Effector memory CD4-positive, alpha-beta T cell (primary cell): ENCODE data around the gene CNTN4.

Experiments
- DNase-seq, 3 donors: peaks; one replicate each; pipeline ENCODE4 v3.0.0-alpha.2; 2020
- H3K27ac ChIP-seq: 2 replicates; pipeline ENCODE4 v1.7.0; 2013; ENCODE audit warnings: mild to moderate bottlenecking, low read length, moderate library complexity; ENCODE audit not compliant: insufficient read depth, poor library complexity, severe bottlenecking
- H3K27me3 ChIP-seq: replicated peaks from 2 replicates; pipeline ENCODE4 v1.7.0; 2013; ENCODE audit warnings: mild to moderate bottlenecking, low read length; ENCODE audit not compliant: insufficient read depth, control insufficient read depth, poor library complexity, severe bottlenecking
- H3K36me3 ChIP-seq: 2 replicates; pipeline ENCODE4 v1.7.0; 2013; ENCODE audit warnings: mild to moderate bottlenecking, low read length, moderate library complexity; ENCODE audit not compliant: control insufficient read depth, insufficient read depth
- H3K4me1 ChIP-seq: 2 replicates; pipeline ENCODE4 v1.7.0; 2013; ENCODE audit warnings: low read length, mild to moderate bottlenecking; ENCODE audit not compliant: control insufficient read depth, insufficient read depth, poor library complexity, severe bottlenecking
- H3K4me3 ChIP-seq: 2 replicates; pipeline ENCODE4 v1.7.0; 2013; ENCODE audit warnings: low read length, low read depth, mild to moderate bottlenecking; ENCODE audit not compliant: insufficient read depth, poor library complexity, severe bottlenecking
- H3K9me3 ChIP-seq: 2 replicates; pipeline ENCODE4 v1.7.0; 2013; ENCODE audit warnings: mild to moderate bottlenecking, low read length, moderate library complexity; ENCODE audit not compliant: control insufficient read depth

Gene CNTN4

DNA sequence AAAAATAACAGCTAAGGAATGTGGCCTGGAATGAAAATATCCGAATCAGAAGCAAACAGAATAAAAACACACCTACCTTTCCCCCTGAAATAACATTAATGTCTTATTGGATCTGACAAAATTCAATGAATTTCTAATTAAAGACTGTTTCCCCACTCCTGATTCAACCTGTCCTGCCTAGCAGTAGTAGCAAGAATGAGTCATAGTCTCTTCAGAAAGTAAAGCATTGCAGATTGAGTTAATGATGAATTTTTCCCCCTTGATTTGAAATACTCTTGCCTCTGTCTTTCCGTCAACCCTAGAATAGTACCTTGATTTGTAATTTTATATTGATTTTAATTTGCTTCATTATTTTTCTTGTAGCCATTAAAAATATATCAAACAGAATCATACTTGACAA, 212.4 kb downstream of the CNTN4 start:
- Histone ChIP-seq H3K27me3 (no peaks in the 10 kb centered on the region), H3K4me1 (no peaks in the 10 kb centered on the region), H3K9me3 (no peaks in the 10 kb centered on the region), H3K4me3 (no peak overlapping the region), H3K27ac (no peak overlapping the region), H3K36me3 (no peaks in the 10 kb centered on the region)
- no peak for DNase-seq

- Histone ChIP-seq H3K36me3 (no peaks in the 10 kb centered on the region), H3K27me3 (no peaks in the 10 kb centered on the region), H3K4me1 (no peaks in the 10 kb centered on the region), H3K4me3 (no peak overlapping the region), H3K9me3 (no peaks in the 10 kb centered on the region), H3K27ac (no peak overlapping the region)
- DNase-seq, result no peak
These were observed 218.9 kb downstream of the CNTN4 start for GRCh38 chr3:2317521-2317920.

DNA sequence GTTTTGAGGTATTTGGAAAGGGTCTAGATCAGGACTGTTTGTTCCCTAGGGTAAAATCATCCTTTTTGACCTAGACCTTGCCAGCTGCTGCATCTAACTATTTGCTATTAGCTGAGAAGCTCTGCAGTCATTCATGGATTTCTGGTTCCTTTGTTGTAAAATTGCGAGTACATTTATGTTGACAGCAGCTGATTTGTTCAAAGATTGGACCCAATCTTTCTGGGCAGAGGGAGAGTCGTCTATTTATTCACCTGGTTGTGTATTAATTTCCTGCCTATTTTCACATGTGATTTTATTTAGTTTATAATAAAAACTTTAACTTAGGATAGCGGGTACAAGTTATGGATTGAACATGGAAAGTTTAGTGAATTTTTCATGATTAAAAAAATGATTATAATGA, 236.3 kb downstream of the CNTN4 start:
- H3K9me3 ChIP-seq, result no peaks in the 10 kb centered on the region
- no peaks in the 10 kb centered on the region for H3K4me1 ChIP-seq
- no peaks in the 10 kb centered on the region for H3K36me3 ChIP-seq
- no peak overlapping the region for H3K4me3 ChIP-seq
- DNase-seq, result no peak
- H3K27me3 ChIP-seq, result no peaks in the 10 kb centered on the region
- H3K27ac ChIP-seq, result no peak overlapping the region

DNA sequence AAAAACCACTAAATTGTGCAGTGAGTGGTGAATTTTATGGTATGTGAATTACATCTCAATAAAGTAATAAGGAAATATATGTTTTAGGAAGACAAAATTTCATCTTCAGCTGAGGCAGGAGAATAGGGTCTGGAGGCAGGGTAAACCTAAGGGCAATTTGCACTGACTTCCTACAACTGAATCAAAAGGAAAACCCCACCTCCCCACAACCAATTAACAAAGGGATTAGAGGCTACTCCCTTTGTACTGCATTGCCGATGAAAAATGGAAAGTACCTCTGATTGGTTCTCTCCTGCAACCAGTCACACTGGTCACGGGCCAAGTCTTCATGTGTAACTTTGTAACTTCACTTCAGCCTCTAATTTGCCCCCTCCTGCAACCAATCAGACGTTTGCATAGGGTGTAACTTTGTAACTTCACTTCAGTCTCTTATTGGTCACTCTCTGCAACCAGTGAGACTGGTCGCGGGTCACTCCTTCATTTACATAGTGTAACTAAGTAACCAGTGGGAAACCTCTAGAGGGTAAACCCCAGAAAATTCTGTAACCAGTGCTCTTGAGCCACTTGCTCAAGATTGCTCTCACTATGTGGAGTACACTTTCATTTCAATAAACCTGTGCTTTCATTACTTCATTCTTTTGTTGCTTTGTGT, 244.5 kb downstream of the CNTN4 start:
- Histone ChIP-seq H3K9me3 (no peaks in the 10 kb centered on the region), H3K4me1 (no peaks in the 10 kb centered on the region), H3K27ac (no peak overlapping the region), H3K36me3 (no peaks in the 10 kb centered on the region), H3K27me3 (no peaks in the 10 kb centered on the region), H3K4me3 (no peak overlapping the region)
- DNase-seq, result no peak

- DNase-seq, result no peak
- no peaks in the 10 kb centered on the region for H3K27me3 ChIP-seq
These were observed 253.6 kb downstream of the CNTN4 start for GRCh38 chr3:2352134-2352762.

GRCh38 chr3:2354702-2355101, 256.0 kb downstream of the CNTN4 start:
- Histone ChIP-seq H3K4me1 (no peaks in the 10 kb centered on the region), H3K27me3 (no peaks in the 10 kb centered on the region), H3K9me3 (no peaks in the 10 kb centered on the region), H3K4me3 (no peak overlapping the region), H3K27ac (no peak overlapping the region), H3K36me3 (no peaks in the 10 kb centered on the region)
- DNase-seq, result no peak

More at GRCh38 chr3:2352134-2352762, 253.6 kb downstream of the CNTN4 start:
- H3K9me3 ChIP-seq, result no peaks in the 10 kb centered on the region
- H3K4me1 ChIP-seq, result no peaks in the 10 kb centered on the region
- no peaks in the 10 kb centered on the region for H3K36me3 ChIP-seq
- no peak overlapping the region for H3K4me3 ChIP-seq
- no peak overlapping the region for H3K27ac ChIP-seq

GRCh38 chr3:2356298-2356950, 257.8 kb downstream of the CNTN4 start:
- H3K27ac ChIP-seq, result no peak overlapping the region
- H3K4me1 ChIP-seq, result no peaks in the 10 kb centered on the region
- DNase-seq, result no peak
- no peaks in the 10 kb centered on the region for H3K9me3 ChIP-seq
- H3K27me3 ChIP-seq, result no peaks in the 10 kb centered on the region
- no peak overlapping the region for H3K4me3 ChIP-seq
- no peaks in the 10 kb centered on the region for H3K36me3 ChIP-seq

DNA sequence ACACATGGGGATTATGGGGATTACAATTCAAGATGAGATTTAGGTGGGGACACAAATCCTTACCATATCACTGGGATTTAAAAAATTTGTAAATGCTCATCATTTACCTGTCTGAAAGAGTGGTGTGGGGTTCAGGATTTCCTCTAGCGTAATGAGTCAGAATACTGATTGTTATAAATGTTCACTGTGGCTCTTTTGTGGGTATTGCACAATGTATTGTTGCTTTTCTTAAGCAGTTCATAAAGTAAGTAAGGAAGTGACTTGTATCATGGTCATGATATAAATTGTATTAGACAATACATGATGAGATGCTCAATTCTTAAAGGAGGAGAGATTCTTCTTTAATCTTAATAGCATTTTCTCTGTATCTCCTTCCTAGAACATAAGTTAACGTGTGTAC, 262.1 kb downstream of the CNTN4 start:
- Histone ChIP-seq H3K4me3 (no peak overlapping the region), H3K27ac (no peak overlapping the region), H3K4me1 (no peaks in the 10 kb centered on the region), H3K27me3 (no peaks in the 10 kb centered on the region), H3K9me3 (no peaks in the 10 kb centered on the region), H3K36me3 (no peaks in the 10 kb centered on the region)
- no peak for DNase-seq

DNA sequence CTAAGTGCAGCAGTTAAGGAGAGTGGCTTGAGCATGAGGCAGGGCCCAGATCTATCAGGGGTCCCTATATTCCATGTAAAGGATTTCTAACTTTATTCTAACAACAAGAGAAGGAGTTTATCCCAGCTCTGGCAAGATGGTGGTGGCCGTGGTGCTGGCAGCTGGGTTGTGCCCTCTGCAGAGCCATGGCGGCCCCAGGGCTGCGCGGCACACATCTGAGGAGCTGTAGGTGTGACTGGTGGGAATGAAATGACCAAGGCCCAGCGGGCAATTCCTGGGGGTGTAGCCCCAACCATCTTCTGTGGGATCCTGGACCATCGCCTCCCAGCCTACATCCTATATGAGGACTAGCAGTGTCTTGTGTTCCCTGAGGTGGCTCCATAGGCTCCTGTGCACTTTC, 263.5 kb downstream of the CNTN4 start:
- Histone ChIP-seq H3K27ac (no peak overlapping the region), H3K27me3 (no peaks in the 10 kb centered on the region), H3K4me1 (no peaks in the 10 kb centered on the region), H3K9me3 (no peaks in the 10 kb centered on the region), H3K4me3 (no peak overlapping the region), H3K36me3 (no peaks in the 10 kb centered on the region)
- no peak for DNase-seq

GRCh38 chr3:2363854-2364253, 265.2 kb downstream of the CNTN4 start:
- Histone ChIP-seq H3K27ac (no peak overlapping the region), H3K4me3 (no peak overlapping the region), H3K9me3 (no peaks in the 10 kb centered on the region), H3K36me3 (no peaks in the 10 kb centered on the region), H3K4me1 (no peaks in the 10 kb centered on the region), H3K27me3 (no peaks in the 10 kb centered on the region)
- DNase-seq, result no peak
